NCI-H510A (cell line): ENCODE results near the gene CMKLR1.

Source experiments
- DNase-seq: peaks from one replicate; lab custom pipeline; 2025; lab: John Stamatoyannopoulos, UW

CMKLR1 gene

GRCh38 chr12:108335349-108336119 is 3.6 kb downstream of the CMKLR1 start:
- no peak for DNase-seq

- DNase-seq: no peak
Observed at GRCh38 chr12:108333898-108334699, 5.0 kb downstream of the CMKLR1 start.

DNA sequence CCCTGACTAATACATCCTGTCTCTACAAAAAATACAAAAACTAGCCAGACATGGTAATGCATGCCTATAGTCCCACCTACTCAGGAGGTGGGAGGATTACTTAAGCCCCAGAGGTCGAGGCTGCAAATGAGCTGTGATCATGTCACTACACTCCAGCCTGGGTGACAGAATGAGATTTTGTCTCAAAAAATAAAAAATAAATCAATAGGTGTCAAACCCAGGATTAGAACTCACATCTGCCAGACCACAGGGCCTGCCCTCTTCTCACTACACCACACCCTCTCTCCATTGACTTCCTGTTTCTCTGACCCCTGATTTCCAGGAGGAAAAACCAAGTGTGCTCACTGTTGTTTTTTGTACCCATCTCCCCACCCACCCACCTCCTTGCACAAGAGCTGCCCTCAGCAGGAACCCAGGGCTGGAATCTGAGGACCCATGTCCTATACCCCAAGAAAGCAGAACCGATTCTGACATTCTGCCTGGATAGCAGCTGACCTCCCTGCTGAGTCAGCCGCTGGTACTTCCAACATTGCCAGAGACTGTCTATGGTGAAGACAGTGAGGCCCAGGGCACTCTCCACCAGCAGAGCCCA is 6.2 kb downstream of the CMKLR1 start:
- no peak for DNase-seq

- no peak for DNase-seq
Observed at GRCh38 chr12:108328420-108328819, 10.7 kb downstream of the CMKLR1 start.

DNA sequence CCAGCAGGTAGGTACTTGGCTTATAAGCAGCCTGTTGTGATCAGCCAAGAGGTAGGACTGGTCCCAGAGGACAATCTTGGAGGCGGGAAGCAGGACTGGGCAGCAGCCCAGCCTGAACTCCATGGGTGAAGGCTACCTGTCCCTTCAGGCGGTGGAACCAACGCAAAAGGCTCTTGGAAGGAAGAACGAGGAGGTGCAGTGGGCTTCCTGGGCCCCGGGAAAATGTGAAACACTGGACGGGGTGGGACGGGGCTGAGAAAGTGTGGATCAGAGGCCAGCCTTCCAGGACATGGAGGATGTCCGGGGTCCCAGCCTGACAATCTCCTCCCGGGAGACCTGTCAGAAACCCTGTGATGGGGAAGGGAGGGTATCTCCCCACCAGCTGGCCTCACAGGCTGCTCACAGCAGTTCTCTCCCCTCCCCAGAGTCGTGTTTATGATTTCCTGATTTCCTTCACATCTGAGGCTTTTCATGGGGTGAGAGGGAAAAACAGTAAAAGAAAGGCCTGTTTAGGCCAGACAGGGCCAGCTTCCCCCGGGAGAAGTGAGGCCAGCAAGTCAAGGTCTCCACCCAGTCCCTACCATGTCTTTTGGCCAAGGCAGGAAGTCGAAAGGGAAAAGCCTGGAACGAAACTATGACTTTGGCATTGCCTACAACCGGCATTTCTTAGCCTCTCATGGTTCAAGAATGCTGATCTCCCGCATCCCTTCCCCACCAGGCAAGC is 11.3 kb downstream of the CMKLR1 start:
- no peak for DNase-seq

DNA sequence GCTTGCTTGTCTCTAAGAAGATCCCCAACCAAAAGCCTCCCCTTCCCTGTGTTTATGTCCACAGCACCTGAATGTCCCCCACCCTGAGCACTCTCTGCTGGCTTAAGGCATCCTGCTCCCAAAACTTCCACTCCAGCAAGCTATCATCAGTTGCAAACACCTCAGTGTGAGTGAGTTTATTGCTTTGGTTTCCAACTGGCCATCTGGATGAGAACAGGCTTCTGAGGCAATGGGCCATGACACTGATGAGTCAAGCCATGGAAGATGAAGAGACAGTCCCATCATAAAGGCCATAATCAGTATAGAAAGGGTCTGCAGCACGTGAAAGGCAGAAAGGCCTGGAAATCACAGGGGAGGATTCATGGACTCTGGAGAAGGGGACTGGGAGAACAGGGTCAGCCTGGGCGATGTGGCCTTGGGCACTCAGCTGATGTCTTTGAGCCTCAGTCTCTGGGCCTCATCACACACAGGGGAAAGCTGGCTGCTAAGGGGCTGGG is 12.8 kb downstream of the CMKLR1 start:
- DNase-seq: no peak

- DNase-seq: no peak
Observed at GRCh38 chr12:108325549-108325948, 13.6 kb downstream of the CMKLR1 start.

GRCh38 chr12:108325018-108325358 is 14.1 kb downstream of the CMKLR1 start:
- no peak for DNase-seq

- DNase-seq: no peak
Observed at GRCh38 chr12:108324351-108325017, 14.6 kb downstream of the CMKLR1 start.

DNA sequence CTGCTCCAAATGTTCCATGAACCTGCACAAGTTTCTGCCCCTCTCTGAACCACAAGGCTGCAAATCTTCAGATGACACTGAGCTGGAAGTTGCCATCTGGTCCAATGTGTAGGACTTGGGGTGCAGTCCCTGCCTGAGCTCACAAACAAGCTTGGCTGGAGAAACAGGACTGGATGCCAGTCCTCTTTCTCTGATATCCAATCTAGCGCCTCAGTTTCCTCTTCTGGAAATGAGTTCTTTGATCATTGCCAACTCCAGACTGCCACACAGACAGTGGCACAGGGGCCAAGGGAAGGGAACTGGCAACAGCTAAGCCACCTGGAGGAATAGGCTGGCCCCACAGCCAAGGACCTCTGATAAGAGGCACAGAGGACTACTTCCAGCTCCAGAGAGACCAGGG is 15.5 kb downstream of the CMKLR1 start:
- no peak for DNase-seq

DNA sequence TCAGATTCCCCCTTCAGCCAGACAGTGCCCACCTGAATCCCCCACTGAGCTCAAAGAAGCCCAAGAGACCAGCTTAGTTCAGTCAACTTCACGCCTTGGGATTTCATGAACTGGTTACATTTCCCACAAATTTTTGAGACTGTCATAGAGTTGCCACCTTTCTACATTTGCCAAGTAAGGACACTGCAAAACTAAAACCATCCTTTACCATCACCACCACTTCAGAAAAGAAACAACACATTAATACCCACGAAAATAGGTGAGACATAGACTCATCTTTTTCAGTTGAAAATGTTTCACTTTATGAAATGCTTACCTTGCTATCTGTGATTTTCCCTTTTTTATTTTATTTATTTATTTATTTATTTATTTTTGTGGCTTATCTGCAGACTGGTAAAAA is 16.1 kb downstream of the CMKLR1 start:
- no peak for DNase-seq

DNA sequence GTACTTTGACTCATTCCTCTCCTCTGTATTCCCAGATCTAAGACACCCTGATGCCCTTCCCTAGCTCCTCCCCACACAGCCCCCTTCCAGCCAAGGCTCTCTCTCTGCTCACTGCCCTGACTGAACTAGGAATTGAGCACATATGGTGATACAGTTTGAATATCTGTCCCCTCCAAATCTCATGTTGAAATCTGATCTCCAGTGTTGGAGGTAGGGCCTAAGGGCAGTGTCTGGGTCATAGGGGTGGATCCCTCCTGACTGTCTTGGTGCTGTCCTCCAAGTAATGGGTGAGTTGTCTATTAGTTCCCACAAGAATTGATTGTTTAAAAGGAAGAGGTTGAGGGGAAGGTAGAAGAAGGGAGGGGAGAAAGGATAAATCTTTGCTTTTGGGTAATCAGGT is 17.4 kb downstream of the CMKLR1 start:
- no peak for DNase-seq

GRCh38 chr12:108320507-108321293 is 18.4 kb downstream of the CMKLR1 start:
- DNase-seq: no peak

DNA sequence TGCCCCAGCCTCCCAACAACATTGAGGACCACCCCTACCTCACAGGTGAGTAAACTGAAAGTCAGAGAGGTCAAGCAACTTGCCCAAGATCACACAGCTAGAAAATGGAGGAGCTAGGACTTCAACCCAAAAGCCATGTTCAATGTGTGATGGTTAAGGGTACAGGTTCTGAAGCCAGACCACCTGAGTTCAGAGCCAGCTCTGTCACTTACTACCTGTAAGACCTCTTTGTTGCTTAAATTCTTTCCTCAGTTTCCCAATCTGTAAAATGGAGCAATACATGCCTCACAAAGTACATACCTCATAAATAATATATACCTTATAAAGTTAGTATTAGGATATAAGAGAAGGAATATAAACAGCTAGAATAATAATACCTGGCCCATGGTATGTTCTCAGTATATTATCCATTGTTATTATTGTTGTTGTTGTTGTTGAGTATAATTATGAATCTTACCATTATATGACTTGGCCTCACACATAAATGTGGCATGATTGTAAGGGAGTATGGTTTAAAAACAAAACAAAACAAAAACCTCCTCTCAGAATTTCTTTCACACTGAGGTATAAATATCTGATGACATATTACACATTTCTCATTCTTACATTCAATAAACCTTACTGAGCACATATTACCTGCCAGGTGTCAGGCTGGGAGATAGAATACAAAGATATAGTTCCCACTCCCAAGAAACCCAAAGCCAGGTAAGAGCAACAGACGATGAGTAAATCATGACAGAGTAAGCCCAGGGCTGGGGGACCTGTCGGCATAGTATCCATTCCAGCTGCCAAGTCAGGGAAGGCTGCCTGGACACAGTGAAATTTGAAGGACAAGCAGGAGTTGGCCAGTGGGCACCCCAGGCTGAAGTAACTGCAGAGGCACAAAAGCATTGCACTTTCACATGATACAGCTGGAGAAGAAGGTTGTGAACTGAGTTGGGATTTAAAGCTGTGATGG is 19.6 kb downstream of the CMKLR1 start:
- DNase-seq: no peak

DNA sequence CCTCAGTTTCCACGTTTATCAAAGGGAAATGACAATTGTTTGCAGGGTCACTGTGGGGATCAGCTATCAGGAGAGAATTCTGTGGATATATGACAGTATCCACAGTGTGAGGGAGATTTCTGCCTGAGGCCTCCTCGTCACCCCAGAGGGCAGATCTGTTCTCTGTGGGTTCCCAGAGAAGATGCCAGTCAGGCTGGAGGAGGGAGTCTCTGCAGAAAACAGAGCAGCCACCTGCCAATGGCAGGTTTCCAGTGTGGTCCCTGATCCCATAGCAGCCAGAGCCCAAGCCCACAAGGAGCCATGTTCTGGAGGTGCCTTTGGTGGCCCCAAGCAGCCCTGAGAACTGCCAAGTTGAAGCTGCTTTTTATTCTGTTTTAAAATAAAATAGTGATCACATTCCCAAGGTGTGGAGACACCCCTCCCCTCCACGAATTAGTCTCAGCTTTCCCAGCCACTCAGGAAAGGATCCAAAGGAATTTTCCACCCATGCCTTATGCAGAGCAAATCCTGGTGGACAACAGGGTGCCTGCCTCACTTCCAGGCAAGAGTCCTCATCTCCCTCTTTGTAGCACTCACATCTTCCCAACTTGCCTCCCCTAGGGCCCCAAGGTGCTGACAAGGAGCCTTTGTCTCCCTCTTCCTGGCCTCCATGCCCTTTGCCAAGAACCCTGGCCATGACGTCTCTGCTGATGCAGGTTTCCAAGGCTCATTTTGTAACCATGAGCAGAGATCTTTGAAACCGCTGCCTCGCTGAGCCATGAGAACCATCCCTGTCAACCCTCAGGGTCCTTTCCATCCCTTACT is 20.4 kb downstream of the CMKLR1 start:
- DNase-seq: no peak

GRCh38 chr12:108317308-108318234 is 21.5 kb downstream of the CMKLR1 start:
- DNase-seq: no peak

GRCh38 chr12:108316176-108317086 is 22.7 kb downstream of the CMKLR1 start:
- no peak for DNase-seq
